GM23248 (cell line): ENCODE data around the gene AGL. TPM values are rescaled to one million over a fixed set of nuclear protein-coding genes. Genes with fewer than 3 reads are reported as not detected.
A peak's percentile ranks its signal among the peaks of the same experiment; 100 is the strongest.

ENCODE experiments used
- DNase-seq: peaks from one replicate; pipeline ENCODE4 v3.0.0-alpha.2; 2015
- H2AFZ ChIP-seq: fragments of 200-600 bp; sonication (generic); 2 replicates; pipeline ENCODE4 v1.6.1; 2016; ENCODE audit warnings: antibody characterized with exemption
- H3F3A ChIP-seq: fragments of 200-600 bp; sonication (generic); 2 replicates; pipeline ENCODE4 v1.6.1; 2016; ENCODE audit warnings: mild to moderate bottlenecking, antibody characterized with exemption, mixed run types; ENCODE audit not compliant: insufficient read depth
- H3K27ac ChIP-seq: fragments of 200-600 bp; sonication (generic); 2 replicates; pipeline ENCODE4 v1.5.1; 2016; ENCODE audit warnings: mild to moderate bottlenecking
- H3K27me3 ChIP-seq: fragments of 200-600 bp; sonication (generic); replicated peaks from 2 replicates; pipeline ENCODE4 v1.6.1; 2016; ENCODE audit warnings: mild to moderate bottlenecking; ENCODE audit not compliant: insufficient read depth
- H3K36me3 ChIP-seq: fragments of 200-600 bp; sonication (generic); 2 replicates; pipeline ENCODE4 v1.6.1; 2016; ENCODE audit warnings: low read depth, mild to moderate bottlenecking
- H3K4me1 ChIP-seq: fragments of 200-600 bp; sonication (generic); 2 replicates; pipeline ENCODE4 v1.6.1; 2016; ENCODE audit warnings: mild to moderate bottlenecking; ENCODE audit not compliant: insufficient read depth
- H3K4me2 ChIP-seq: fragments of 200-600 bp; sonication (generic); one replicate; pipeline ENCODE4 v1.6.1; 2016; ENCODE audit warnings: mild to moderate bottlenecking; ENCODE audit not compliant: unreplicated experiment
- H3K4me3 ChIP-seq: fragments of 200-600 bp; sonication (generic); 2 replicates; pipeline ENCODE4 v1.5.1; 2016; ENCODE audit warnings: mild to moderate bottlenecking
- H3K79me2 ChIP-seq: fragments of 200-600 bp; sonication (generic); 2 replicates; pipeline ENCODE4 v1.6.1; 2016; ENCODE audit warnings: mild to moderate bottlenecking; ENCODE audit not compliant: insufficient read depth
- H3K9ac ChIP-seq: fragments of 200-600 bp; sonication (generic); 2 replicates; pipeline ENCODE4 v1.6.1; 2016; ENCODE audit warnings: mild to moderate bottlenecking
- H3K9me2 ChIP-seq: fragments of 200-600 bp; sonication (generic); 2 replicates; pipeline ENCODE4 v1.6.1; 2016; ENCODE audit warnings: mixed run types, mild to moderate bottlenecking, moderate library complexity; ENCODE audit not compliant: insufficient read depth
- H3K9me3 ChIP-seq: fragments of 200-600 bp; sonication (generic); one replicate; pipeline ENCODE4 v1.6.1; 2017; ENCODE audit warnings: low read depth
- H4K20me1 ChIP-seq: fragments of 200-600 bp; sonication (generic); 2 replicates; pipeline ENCODE4 v1.6.0; 2016; ENCODE audit not compliant: insufficient read depth
- EZH2 ChIP-seq: fragments of 200-600 bp; sonication (generic); IDR thresholded peaks from 2 replicates; pipeline ENCODE4 v1.6.1; 2018; ENCODE audit warnings: antibody characterized with exemption, mild to moderate bottlenecking; ENCODE audit not compliant: insufficient read depth, poor library complexity, severe bottlenecking
- EZH2phosphoT487 ChIP-seq: fragments of 200-600 bp; sonication (generic); IDR thresholded peaks from 2 replicates; pipeline ENCODE4 v1.6.1; 2018; ENCODE audit warnings: antibody characterized with exemption, moderate library complexity, mild to moderate bottlenecking, low read depth; ENCODE audit not compliant: insufficient read depth
- WGBS, 2 experiments: methylation state at CpG; one replicate each; pipeline ENCODE4 v1.1.6; 2015 to 2017; ENCODE audit warnings: low lambda C conversion rate in 2 of 2, low coverage in 1 of 2; ENCODE audit errors: missing lambda C conversion rate in 2 of 2; 5-methylcytosine and 5-hydroxymethylcytosine counted together
- in situ Hi-C: fragments of 300-500 bp; cut with MboI; formaldehyde crosslinking; loops from 2 replicates; pipeline ENCODE4 v1.15.0; 2020
- polyA plus RNA-seq: library from polyadenylated mRNA; unstranded; fragments of >200 nt; fragmentation: Nextera tagmentation; extraction: Ambion mirVana; gene quantifications from 2 replicates; pipeline ENCODE4 v1.2.1, GENCODE V29; 2016
- total RNA-seq: library from RNA; depleted of rRNA; stranded (reverse); fragments of >200 nt; shearing (Covaris generic); gene quantifications from 2 replicates; pipeline ENCODE4 v1.2.3, GENCODE V29; 2014

The AGL gene
- total and polyA plus RNA-seq, 2 experiments from 2014 or later: 5.5 to 8.0 TPM

GRCh38 chr1:99936071-99936470 lies 85.9 kb downstream of the AGL start:
- Histone ChIP-seq H3K4me3 (no peak overlapping the region), H3K36me3 (no peaks in the 10 kb centered on the region), H3K27ac (no peak overlapping the region), H3K4me1 (no peaks in the 10 kb centered on the region), H3K27me3 (no peaks in the 10 kb centered on the region), H3K9ac (no peak overlapping the region), H2AFZ (no peak overlapping the region), H3K9me2 (no peaks in the 10 kb centered on the region), H3K9me3 (no peaks in the 10 kb centered on the region), H4K20me1 (no peaks in the 10 kb centered on the region), H3F3A (no peaks in the 10 kb centered on the region), H3K79me2 (no peaks in the 10 kb centered on the region), H3K4me2 (no peak overlapping the region)
- no peak for DNase-seq
- no peak for TF ChIP-seq EZH2
- TF ChIP-seq EZH2phosphoT487: no peak
- in situ Hi-C loops: no loop called here
- 86 to 94% methylated on average over 3 of the region's 3 CpGs for WGBS, 2 experiments

GRCh38 chr1:99942723-99943122 lies 92.6 kb downstream of the AGL start:
- Histone ChIP-seq H3K4me2 (no peak overlapping the region), H3K9me2 (no peaks in the 10 kb centered on the region), H3K27ac (peak overlapping the region; percentile 61), H4K20me1 (no peaks in the 10 kb centered on the region), H3K9ac (no peak overlapping the region), H2AFZ (no peak overlapping the region; the same call in 1 of the 2 replicates), H3K79me2 (no peaks in the 10 kb centered on the region), H3F3A (no peaks in the 10 kb centered on the region; the same call in 1 of the 2 replicates), H3K4me3 (no peak overlapping the region), H3K4me1 (peaks cover 10% of the 10 kb centered on the region), H3K27me3 (no peaks in the 10 kb centered on the region), H3K9me3 (no peaks in the 10 kb centered on the region), H3K36me3 (no peaks in the 10 kb centered on the region)
- DNase-seq: no peak
- no peak for TF ChIP-seq EZH2
- no peak for TF ChIP-seq EZH2phosphoT487
- WGBS, 2 experiments: 94 to 100% methylated on average over 1 of the region's 1 CpG
- in situ Hi-C loops: no loop called here

- WGBS, 2 experiments: 4 to 8% methylated on average over 7 of the region's 7 CpGs
- DNase-seq: peak; percentile 64
- Histone ChIP-seq H3K79me2 (no peaks in the 10 kb centered on the region), H3K9ac (peak overlapping the region; percentile 11; the same call in 1 of the 2 replicates), H3K4me3 (0 out of 2 replicates have a peak overlapping the region, but pooled peaks have one; percentile 10), H3K36me3 (no peaks in the 10 kb centered on the region), H2AFZ (peak overlapping the region; percentile 75), H3K9me3 (no peaks in the 10 kb centered on the region), H3K4me2 (peak overlapping the region; percentile 24), H3K4me1 (peaks cover 10% of the 10 kb centered on the region), H3K9me2 (no peaks in the 10 kb centered on the region), H3K27ac (peak overlapping the region; percentile 61), H3K27me3 (no peaks in the 10 kb centered on the region), H4K20me1 (no peaks in the 10 kb centered on the region), H3F3A (no peaks in the 10 kb centered on the region; the same call in 1 of the 2 replicates)
- no peak for TF ChIP-seq EZH2
- no peak for TF ChIP-seq EZH2phosphoT487
- in situ Hi-C loops: no loop called here
Observed at GRCh38 chr1:99943223-99943794, 93.1 kb downstream of the AGL start.

GRCh38 chr1:99944192-99944591 lies 94.0 kb downstream of the AGL start:
- H3K4me3 ChIP-seq: no peak overlapping the region
- TF ChIP-seq EZH2: no peak
- no peak for TF ChIP-seq EZH2phosphoT487
- no peaks in the 10 kb centered on the region for H4K20me1 ChIP-seq
- H3K36me3 ChIP-seq: no peaks in the 10 kb centered on the region
- no peaks in the 10 kb centered on the region for H3K79me2 ChIP-seq
- H3K9me2 ChIP-seq: no peaks in the 10 kb centered on the region
- no peak overlapping the region for H3K9ac ChIP-seq
- no peak overlapping the region for H3K27ac ChIP-seq
- no peak for DNase-seq
- H3F3A ChIP-seq: no peaks in the 10 kb centered on the region; the same call in 1 of the 2 replicates
- WGBS, 2 experiments: 55 to 62% methylated on average over 1 of the region's 1 CpG
- H3K9me3 ChIP-seq: no peaks in the 10 kb centered on the region
- no peak overlapping the region for H3K4me2 ChIP-seq
- peaks cover 10% of the 10 kb centered on the region for H3K4me1 ChIP-seq
- no peaks in the 10 kb centered on the region for H3K27me3 ChIP-seq
- in situ Hi-C loops: no loop called here
- peak overlapping the region; percentile 75; the same call in 1 of the 2 replicates for H2AFZ ChIP-seq
